Bronchial epithelial cell (primary cell): ENCODE results near the gene TBC1D10A. TPM values are rescaled to one million over a fixed set of nuclear protein-coding genes. Genes with fewer than 3 reads are reported as not detected.

Experiments used
- DNase-seq: peaks from one replicate; pipeline ENCODE4 v3.0.0-alpha.2; 2010; ENCODE audit warnings: low read depth
- FAIRE-seq: peaks from 2 replicates; lab custom pipeline; 2011; peaks lifted over from hg19 to GRCh38; lab: Jason Lieb, UNC
- H3K27me3 ChIP-seq: 2 replicates; pipeline ENCODE4 v1.5.1; 2011; ENCODE audit warnings: low read length; ENCODE audit not compliant: control insufficient read depth, insufficient read depth
- H3K36me3 ChIP-seq: 2 replicates; pipeline ENCODE4 v1.5.1; 2011; ENCODE audit warnings: low read length; ENCODE audit not compliant: control insufficient read depth, insufficient read depth
- H3K4me3 ChIP-seq: 2 replicates; pipeline ENCODE4 v1.5.1; 2011; ENCODE audit warnings: mild to moderate bottlenecking, low read depth, low read length, control low read depth
- total RNA-seq: library from RNA; depleted of rRNA; stranded (reverse); fragments of >200 nt; gene quantifications from 2 replicates; pipeline ENCODE4 v1.2.1, GENCODE V29; 2014
- TF ChIP-seq, protein P1 (sequence below): IDR thresholded peaks from 2 replicates; pipeline ENCODE4 v1.5.1; 2011; ENCODE audit warnings: mild to moderate bottlenecking, moderate library complexity, low read length, control low read depth, inconsistent platforms; ENCODE audit not compliant: insufficient read depth, severe bottlenecking

TBC1D10A gene, protein sequence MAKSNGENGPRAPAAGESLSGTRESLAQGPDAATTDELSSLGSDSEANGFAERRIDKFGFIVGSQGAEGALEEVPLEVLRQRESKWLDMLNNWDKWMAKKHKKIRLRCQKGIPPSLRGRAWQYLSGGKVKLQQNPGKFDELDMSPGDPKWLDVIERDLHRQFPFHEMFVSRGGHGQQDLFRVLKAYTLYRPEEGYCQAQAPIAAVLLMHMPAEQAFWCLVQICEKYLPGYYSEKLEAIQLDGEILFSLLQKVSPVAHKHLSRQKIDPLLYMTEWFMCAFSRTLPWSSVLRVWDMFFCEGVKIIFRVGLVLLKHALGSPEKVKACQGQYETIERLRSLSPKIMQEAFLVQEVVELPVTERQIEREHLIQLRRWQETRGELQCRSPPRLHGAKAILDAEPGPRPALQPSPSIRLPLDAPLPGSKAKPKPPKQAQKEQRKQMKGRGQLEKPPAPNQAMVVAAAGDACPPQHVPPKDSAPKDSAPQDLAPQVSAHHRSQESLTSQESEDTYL
- 6.6 and 12.2 TPM in 2 replicates for total RNA-seq

DNA sequence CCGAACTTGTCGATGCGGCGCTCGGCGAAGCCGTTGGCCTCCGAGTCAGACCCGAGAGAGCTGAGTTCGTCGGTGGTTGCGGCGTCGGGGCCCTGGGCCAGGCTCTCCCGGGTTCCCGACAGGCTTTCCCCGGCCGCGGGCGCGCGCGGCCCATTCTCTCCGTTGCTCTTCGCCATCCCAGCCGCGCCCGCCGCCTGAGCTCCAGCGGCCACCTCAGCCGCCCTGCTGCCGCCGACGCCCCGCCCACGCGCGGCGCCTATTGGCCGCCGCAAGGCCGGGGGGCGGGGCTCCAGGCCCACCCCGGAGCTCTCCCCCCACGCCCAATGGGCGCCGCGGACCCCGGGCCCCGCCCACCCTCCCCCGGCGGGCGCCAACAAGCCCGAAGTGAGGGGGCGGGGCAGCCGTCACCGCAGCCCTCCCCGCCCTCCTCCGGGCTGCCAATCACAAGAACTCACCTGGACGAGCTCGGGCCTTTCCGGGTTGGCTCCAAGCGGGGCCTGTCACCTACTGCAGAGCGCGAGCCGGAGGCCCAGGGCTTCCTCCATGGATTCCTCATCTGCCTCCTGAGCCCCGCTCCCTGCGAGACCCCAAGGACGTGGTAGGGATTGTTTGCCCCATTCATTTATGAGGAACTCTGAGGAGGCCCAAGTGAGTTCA lies at the start of gene TBC1D10A:
TSS of gene TBC1D10A (minus strand) at position 236 of the 657 bp plus-strand sequence. CDS start at position 176, 60 bp downstream.
- FAIRE-seq (no peak), DNase-seq (peak; percentile 83)
- no peaks in the 10 kb centered on the region for H3K27me3 ChIP-seq
- peak within 1 kb of the TSS; percentile 94 for H3K4me3 ChIP-seq
- TF ChIP-seq, protein P1, sequence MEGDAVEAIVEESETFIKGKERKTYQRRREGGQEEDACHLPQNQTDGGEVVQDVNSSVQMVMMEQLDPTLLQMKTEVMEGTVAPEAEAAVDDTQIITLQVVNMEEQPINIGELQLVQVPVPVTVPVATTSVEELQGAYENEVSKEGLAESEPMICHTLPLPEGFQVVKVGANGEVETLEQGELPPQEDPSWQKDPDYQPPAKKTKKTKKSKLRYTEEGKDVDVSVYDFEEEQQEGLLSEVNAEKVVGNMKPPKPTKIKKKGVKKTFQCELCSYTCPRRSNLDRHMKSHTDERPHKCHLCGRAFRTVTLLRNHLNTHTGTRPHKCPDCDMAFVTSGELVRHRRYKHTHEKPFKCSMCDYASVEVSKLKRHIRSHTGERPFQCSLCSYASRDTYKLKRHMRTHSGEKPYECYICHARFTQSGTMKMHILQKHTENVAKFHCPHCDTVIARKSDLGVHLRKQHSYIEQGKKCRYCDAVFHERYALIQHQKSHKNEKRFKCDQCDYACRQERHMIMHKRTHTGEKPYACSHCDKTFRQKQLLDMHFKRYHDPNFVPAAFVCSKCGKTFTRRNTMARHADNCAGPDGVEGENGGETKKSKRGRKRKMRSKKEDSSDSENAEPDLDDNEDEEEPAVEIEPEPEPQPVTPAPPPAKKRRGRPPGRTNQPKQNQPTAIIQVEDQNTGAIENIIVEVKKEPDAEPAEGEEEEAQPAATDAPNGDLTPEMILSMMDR, result no peak
- peaks cover 2% of the 10 kb centered on the region for H3K36me3 ChIP-seq

DNA sequence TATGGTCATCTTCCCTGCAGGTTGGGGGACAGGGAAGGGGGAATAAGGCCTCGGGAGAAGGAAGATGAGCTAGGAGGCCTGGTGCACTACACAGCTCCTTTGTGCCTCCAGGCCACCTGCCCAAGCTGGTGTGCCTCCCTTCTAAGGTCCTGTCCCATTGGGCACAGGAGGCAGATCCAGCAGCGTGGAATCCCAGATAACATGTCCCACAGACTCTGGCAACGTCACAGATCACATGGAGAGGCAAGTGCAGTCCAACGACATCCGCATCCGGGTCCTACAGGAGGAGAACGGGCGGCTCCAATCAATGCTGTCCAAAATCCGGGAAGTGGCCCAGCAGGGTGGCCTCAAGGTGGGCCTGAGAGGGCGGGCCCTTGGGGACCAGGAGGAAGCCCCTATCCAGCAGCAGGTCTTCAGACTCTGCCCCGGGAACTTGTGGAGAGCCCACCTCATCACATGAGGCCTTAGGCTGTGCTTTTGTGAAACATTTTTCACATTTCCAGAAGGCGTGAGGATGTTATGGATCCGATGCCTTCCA lies 48.6 kb upstream of the TBC1D10A start:
- TF ChIP-seq, protein P1, result no peak
- Histone ChIP-seq H3K27me3 (no peaks in the 10 kb centered on the region), H3K36me3 (peaks cover 8% of the 10 kb centered on the region), H3K4me3 (no peak overlapping the region)
- no peak for DNase-seq
- FAIRE-seq, result no peak

DNA sequence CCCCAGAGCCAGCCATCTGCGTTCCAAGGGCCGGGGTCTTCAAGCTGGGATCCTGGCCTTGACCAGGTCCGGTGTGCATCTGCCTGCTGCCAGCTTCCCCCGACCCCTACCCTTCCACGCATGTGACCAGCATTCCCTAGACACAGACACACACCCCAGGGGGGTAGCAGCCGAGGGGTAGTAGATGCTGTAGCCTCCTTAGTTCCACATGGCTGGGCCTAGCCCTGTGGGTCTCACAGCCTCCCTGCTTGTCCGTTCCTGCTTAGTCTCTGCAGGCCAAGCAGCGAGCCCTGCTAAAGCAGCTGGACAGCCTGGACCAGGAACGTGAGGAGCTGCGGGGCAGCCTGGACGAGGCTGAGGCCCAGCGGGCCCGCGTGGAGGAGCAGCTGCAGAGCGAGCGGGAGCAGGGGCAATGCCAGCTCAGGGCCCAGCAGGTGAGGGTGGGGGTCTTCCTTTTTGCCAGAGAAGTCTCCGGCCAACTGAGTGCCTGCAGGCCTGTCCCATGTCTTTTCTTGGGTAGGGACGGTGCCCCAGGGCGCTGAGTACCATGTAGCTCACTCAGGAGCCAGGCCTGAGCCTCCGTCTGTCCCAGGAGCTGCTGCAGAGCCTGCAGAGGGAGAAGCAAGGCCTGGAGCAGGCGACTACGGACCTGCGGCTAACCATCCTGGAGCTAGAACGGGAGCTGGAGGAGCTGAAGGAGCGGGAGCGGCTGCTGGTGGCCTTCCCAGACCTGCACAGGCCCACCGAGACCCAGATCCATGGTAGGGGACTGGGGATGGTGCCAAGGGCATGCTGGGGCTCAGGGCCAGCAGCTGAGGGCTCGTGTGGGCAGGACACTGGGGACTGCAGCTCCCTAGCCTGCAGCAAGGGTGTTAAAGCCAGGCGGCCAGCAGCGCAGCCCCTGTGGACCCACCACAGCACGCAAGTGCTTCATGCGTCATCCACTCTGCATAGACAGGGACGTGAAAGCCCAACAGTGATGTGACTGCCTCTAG lies 46.9 kb upstream of the TBC1D10A start:
- DNase-seq (no peak), FAIRE-seq (no peak)
- Histone ChIP-seq H3K27me3 (no peaks in the 10 kb centered on the region), H3K4me3 (no peak overlapping the region), H3K36me3 (peaks cover 1% of the 10 kb centered on the region)
- TF ChIP-seq, protein P1, result no peak

DNA sequence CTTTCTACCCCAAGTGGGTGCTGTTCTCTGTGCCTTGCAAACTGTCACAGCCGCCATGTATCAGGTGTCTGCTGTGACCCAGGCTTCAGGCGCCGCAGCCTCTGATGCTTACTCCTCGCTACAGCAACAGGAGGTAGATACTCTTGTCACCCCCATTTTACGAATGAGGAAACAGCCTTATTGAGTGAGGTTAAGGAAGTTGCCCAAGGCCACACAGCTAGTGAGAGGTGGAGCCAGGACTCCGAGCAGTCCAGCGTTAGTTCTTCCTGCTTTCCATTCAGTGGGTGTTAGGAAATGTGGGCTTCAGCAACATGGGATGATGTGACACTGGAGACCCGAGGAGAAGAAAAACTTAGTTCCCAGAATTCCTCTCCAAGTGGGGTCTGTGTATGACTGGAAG lies 46.2 kb upstream of the TBC1D10A start:
- peaks cover 1% of the 10 kb centered on the region for H3K36me3 ChIP-seq
- peak; percentile 95 for FAIRE-seq
- no peak overlapping the region for H3K4me3 ChIP-seq
- H3K27me3 ChIP-seq, result no peaks in the 10 kb centered on the region
- TF ChIP-seq, protein P1, result no peak
- no peak for DNase-seq

DNA sequence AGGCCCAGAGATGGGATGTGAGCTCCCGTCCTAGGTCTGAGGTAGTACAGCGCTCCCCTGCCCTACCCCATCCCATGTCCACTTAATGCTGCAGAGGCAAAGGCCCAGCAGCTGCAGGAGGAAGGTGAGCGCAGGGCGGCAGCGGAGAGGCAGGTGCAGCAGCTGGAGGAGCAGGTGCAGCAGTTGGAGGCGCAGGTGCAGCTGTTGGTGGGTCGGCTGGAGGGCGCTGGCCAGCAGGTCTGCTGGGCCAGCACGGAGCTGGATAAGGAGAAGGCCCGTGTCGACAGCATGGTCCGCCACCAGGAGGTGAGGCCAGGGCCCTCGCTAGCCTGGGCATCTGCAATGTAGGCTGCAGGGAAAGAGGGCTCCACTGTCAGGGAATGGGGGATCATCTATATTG lies 45.2 kb upstream of the TBC1D10A start:
- DNase-seq (no peak), FAIRE-seq (no peak)
- TF ChIP-seq, protein P1, result no peak
- H3K27me3 ChIP-seq, result no peaks in the 10 kb centered on the region
- H3K36me3 ChIP-seq, result no peaks in the 10 kb centered on the region
- no peak overlapping the region for H3K4me3 ChIP-seq
